ENCODE measurements around the gene HDLBP.
"Not testable (repeated sequence)": the region's sequence is repeated elsewhere in the genome, so short reads cannot be mapped to it uniquely, and the experiment has no call there.

- not testable (repeated sequence) for TF ChIP-seq EZH2 (IDR thresholded peaks at IDR 0.05; ENCODE audit: insufficient read depth, low read length)
- TF ChIP-seq, protein P1, sequence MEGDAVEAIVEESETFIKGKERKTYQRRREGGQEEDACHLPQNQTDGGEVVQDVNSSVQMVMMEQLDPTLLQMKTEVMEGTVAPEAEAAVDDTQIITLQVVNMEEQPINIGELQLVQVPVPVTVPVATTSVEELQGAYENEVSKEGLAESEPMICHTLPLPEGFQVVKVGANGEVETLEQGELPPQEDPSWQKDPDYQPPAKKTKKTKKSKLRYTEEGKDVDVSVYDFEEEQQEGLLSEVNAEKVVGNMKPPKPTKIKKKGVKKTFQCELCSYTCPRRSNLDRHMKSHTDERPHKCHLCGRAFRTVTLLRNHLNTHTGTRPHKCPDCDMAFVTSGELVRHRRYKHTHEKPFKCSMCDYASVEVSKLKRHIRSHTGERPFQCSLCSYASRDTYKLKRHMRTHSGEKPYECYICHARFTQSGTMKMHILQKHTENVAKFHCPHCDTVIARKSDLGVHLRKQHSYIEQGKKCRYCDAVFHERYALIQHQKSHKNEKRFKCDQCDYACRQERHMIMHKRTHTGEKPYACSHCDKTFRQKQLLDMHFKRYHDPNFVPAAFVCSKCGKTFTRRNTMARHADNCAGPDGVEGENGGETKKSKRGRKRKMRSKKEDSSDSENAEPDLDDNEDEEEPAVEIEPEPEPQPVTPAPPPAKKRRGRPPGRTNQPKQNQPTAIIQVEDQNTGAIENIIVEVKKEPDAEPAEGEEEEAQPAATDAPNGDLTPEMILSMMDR (IDR thresholded peaks at IDR 0.05; ENCODE audit: insufficient read depth, low read depth, low read length): not testable (repeated sequence)
These were observed 22.1 kb downstream of the HDLBP start for GRCh38 chr2:241293378-241293797.

Measured in astrocyte (in vitro differentiated cells and primary cell).